ENCODE results near the gene LGALS3.

DNA sequence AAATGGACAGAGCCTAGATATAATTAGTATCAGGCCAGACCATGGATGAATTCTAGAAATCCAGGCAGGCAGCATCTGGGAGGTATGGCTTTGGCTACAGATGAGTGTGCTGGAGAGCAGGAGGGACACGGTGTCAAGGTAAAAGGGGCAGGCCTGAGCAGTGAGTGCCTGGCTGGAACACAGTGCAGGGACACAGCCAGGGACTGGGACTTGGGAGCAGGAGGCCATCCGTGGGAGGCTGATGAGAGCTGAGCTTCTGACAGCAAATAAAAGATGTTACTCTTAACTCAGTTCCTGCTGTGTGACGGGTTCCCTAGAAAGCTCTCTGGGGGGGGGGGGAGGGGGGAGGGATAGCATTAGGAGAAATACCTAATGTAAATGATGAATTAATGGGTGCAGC lies 13.6 kb upstream of the LGALS3 start:
- TF ChIP-seq POLR2A (IDR thresholded peaks at IDR 0.05; ENCODE audit: low read length) (no peak), GATA1 (IDR thresholded peaks at IDR 0.05; ENCODE audit: low read depth, low read length) (no peak)
